Breast epithelium (tissue), 3 donors: Measurements from ENCODE around the gene KDM5B.

Source experiments
- CTCF ChIP-seq, 3 donors: fragments of 450-650 bp; IDR thresholded peaks; one replicate each; pipeline ENCODE4 v1.5.1; 2016 to 2017; ENCODE audit warnings: antibody characterized with exemption in 3 of 3, mild to moderate bottlenecking in 3 of 3, moderate library complexity in 3 of 3
- POLR2A ChIP-seq: fragments of 450-650 bp; IDR thresholded peaks from one replicate; pipeline ENCODE4 v1.6.1; 2016; ENCODE audit warnings: antibody characterized with exemption, mild to moderate bottlenecking, moderate library complexity
- POLR2AphosphoS5 ChIP-seq, 3 donors: sonication (generic); formaldehyde crosslinking; IDR thresholded peaks; one replicate each; pipeline ENCODE4 v1.6.1; 2017; ENCODE audit warnings: antibody characterized with exemption in 3 of 3

GRCh38 chr1:202711949-202712635, 96.1 kb downstream of the KDM5B start:
- TF ChIP-seq POLR2AphosphoS5 (IDR thresholded peaks at IDR 0.05) (no peak), CTCF (IDR thresholded peaks at IDR 0.05) (no peak), POLR2A (no peak)
